Fibroblast of skin of scalp (primary cell): ENCODE measurements around the gene FN1.
A peak's percentile ranks its signal among the peaks of the same experiment; 100 is the strongest.
"Not testable (repeated sequence)": the region's sequence is repeated elsewhere in the genome, so short reads cannot be mapped to it uniquely, and the experiment has no call there.

Experiments used
- DNase-seq: peaks from one replicate; pipeline ENCODE4 v3.0.0-alpha.2; 2013

FN1 gene

DNA sequence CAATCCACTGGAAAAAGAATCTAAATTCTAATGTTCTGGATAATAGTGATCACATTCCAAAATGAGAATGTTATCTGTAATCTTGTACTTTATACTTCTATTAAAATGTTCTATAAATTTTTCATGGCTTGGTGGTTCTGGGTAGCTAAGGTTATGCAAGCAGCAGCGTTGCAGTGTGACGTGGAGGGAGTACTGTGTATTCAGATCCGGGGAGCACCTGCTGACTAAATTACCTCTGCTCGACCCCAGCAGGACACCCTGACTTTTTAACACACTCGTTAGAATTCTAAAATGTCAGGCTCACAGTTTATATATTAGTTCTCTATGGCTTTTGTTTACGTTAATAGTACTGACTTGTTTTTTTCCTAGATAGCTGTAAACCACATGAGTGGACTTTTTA lies 111.1 kb downstream of the FN1 start:
- no peak for DNase-seq

DNA sequence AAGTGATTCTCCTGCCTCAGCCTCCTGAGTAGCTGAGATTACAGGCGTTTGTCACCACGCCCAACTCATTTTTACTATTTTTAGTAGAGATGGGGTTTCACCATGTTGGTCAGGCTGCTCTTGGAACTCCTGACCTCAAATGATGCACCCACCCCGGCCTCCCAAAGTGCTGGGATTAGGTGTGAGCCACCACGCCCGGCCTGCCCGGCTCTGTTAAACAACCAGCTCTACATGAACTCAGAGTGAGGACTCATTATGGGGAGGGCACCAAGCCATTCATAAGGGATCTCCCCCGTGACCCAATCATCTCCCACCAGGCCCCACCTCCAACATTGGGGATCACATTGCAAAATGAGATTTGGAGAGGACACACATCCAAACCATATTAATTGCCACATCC lies 115.2 kb downstream of the FN1 start:
- DNase-seq: no peak

- DNase-seq: no peak
These were observed 115.8 kb downstream of the FN1 start for GRCh38 chr2:215320102-215320501.

- no peak for DNase-seq
These were observed 116.4 kb downstream of the FN1 start for GRCh38 chr2:215319500-215319899.

DNA sequence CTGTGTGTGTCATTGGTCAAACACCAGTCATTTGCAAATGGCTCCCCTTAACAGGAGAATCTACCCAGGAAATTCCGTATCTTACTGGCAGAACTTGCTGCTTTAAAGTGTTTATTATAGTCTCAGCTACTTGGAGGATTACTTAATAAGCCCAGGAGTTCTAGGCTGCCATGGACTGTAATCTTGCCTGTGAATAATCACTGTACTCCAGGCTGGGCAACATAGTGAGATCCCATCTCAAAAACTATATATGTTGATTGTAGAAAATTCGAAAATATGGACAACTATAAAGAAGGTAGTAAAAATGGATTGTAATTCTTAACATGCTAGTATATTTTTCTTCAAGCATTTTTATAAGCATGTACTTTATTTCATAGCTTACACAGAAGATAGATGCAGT lies 119.5 kb downstream of the FN1 start:
- DNase-seq: no peak

DNA sequence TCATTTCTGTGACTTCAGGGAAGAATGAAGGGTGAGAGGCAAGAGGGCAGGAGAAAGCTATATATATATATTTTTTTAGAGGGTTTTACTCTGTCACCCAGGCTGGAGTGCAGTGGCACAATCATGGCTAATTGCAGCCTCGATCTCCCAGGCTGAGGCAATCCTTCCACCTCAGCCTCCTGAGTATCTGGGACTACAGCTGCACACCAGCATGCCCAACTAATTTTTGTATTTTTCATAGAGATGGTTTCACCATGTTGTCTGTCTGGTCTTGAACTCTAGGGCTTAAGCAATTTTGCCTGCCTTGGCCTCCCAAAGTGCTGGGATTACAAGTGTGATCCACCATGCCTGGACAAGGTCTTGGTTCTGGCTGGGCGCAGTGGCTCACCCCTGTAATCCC lies 120.6 kb downstream of the FN1 start:
- no peak for DNase-seq

DNA sequence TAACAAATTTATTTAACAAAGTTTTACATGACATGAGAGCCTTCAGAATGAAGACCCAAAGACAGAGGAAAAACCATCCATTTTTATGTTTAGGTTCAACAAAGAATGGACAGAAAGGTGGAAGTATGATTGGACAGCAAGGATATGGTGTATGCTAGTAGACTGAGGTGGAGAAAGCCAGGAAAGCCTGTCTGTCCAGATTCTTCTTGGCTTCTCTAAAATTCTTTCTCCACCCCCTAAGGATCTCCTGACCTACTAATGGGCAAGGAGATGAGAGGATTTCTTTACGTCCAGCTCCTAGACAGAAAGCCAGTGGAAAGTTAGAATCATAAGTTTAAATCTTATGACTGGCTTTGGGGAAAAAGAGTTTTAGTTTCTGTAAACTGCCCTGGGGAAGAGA lies 121.0 kb downstream of the FN1 start:
- no peak for DNase-seq

DNA sequence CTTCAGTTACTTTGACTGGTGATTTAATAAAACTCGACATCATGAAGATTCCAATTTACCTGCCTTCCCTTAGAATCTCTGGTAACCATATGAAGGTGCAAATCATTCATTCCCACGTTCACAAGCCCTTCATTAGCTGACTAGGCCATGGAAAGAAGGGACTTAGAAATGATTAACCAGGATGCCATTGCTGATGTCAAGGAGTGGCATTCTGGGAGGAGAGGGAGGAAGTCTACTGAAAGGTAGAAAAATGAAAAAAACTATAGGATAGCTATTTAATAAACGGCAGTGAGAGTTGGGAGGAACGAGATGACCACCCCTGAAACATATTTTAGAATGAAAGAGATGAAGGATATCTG lies 122.6 kb downstream of the FN1 start:
- no peak for DNase-seq

GRCh38 chr2:215311625-215312396 lies 124.1 kb downstream of the FN1 start, which contains the start of gene ATIC:
TSS of gene ATIC (plus strand) at chr2:215312059. CDS start at chr2:215312143, 84 bp downstream.
- peak; percentile 91 for DNase-seq

GRCh38 chr2:215311259-215311624 lies 124.6 kb downstream of the FN1 start:
- not testable (repeated sequence) for DNase-seq
